Measurements from ENCODE around the gene MESP2. TPM values are rescaled to one million over a fixed set of nuclear protein-coding genes. Genes with fewer than 3 reads are reported as not detected.

MESP2 gene
- polyA plus RNA-seq, 1 donor from 2014 or later: not detected

GRCh38 chr15:89743011-89743410 is 33.1 kb upstream of the MESP2 start:
- no peaks in the 10 kb centered on the region for H4K20me1 ChIP-seq (ENCODE audit: insufficient read depth)
- no peak overlapping the region for H3K4me2 ChIP-seq (ENCODE audit: low read length)
- H3F3A ChIP-seq (ENCODE audit: insufficient read depth, low read length, poor library complexity, severe bottlenecking): no peaks in the 10 kb centered on the region
- no peaks in the 10 kb centered on the region for H3K9me2 ChIP-seq (ENCODE audit: insufficient read depth, low read length)
- no peak overlapping the region for H3K9ac ChIP-seq (ENCODE audit: low read length)
- TF ChIP-seq EP300 (conservative IDR thresholded peaks at IDR 0.05; ENCODE audit: poor library complexity, severe bottlenecking): no peak
- no peak for TF ChIP-seq SMC3 (conservative IDR thresholded peaks at IDR 0.05; ENCODE audit: poor library complexity)
- no peak for TF ChIP-seq REST (IDR thresholded peaks at IDR 0.05; ENCODE audit: borderline replicate concordance)
- TF ChIP-seq CTCF (IDR thresholded peaks at IDR 0.05; ENCODE audit: poor library complexity, severe bottlenecking): no peak
- TF ChIP-seq POLR2AphosphoS5 (IDR thresholded peaks at IDR 0.05): no peak
- no peak for TF ChIP-seq MXI1 (conservative IDR thresholded peaks at IDR 0.05; ENCODE audit: poor library complexity, severe bottlenecking)
- TF ChIP-seq EZH2 (IDR thresholded peaks at IDR 0.05; ENCODE audit: borderline replicate concordance, insufficient read depth, low read length, poor library complexity, severe bottlenecking): no peak
- TF ChIP-seq TAF1 (IDR thresholded peaks at IDR 0.05; ENCODE audit: low read depth): no peak
- TF ChIP-seq RAD21 (conservative IDR thresholded peaks at IDR 0.05): no peak
- no peak overlapping the region for H2AFZ ChIP-seq (ENCODE audit: low read depth, low read length)
- no peaks in the 10 kb centered on the region for H3K79me2 ChIP-seq (replicated peaks; ENCODE audit: insufficient read depth, low read length)
- H3K27ac ChIP-seq (ENCODE audit: low read length): no peak overlapping the region
- no peak overlapping the region for H3K4me3 ChIP-seq (ENCODE audit: low read length)
- peaks cover 18% of the 10 kb centered on the region for H3K27me3 ChIP-seq (ENCODE audit: insufficient read depth, low read depth, low read length)
- no peaks in the 10 kb centered on the region for H3K36me3 ChIP-seq (ENCODE audit: insufficient read depth, low read length)
- no peaks in the 10 kb centered on the region for H3K9me3 ChIP-seq (ENCODE audit: low read length)

- no peaks in the 10 kb centered on the region for H3F3A ChIP-seq (ENCODE audit: insufficient read depth, low read length, poor library complexity, severe bottlenecking)
- H3K9ac ChIP-seq (ENCODE audit: low read length): no peak overlapping the region
- no peaks in the 10 kb centered on the region for H3K9me2 ChIP-seq (ENCODE audit: insufficient read depth, low read length)
- H4K20me1 ChIP-seq (ENCODE audit: insufficient read depth): no peaks in the 10 kb centered on the region
- H3K79me2 ChIP-seq (replicated peaks; ENCODE audit: insufficient read depth, low read length): no peaks in the 10 kb centered on the region
- H3K9me3 ChIP-seq (ENCODE audit: low read length): no peaks in the 10 kb centered on the region
- no peaks in the 10 kb centered on the region for H3K36me3 ChIP-seq (ENCODE audit: insufficient read depth, low read length)
- TF ChIP-seq RAD21 (conservative IDR thresholded peaks at IDR 0.05) (no peak), TAF1 (IDR thresholded peaks at IDR 0.05; ENCODE audit: low read depth) (no peak), MXI1 (conservative IDR thresholded peaks at IDR 0.05; ENCODE audit: poor library complexity, severe bottlenecking) (no peak), EZH2 (IDR thresholded peaks at IDR 0.05; ENCODE audit: borderline replicate concordance, insufficient read depth, low read length, poor library complexity, severe bottlenecking) (no peak), EP300 (conservative IDR thresholded peaks at IDR 0.05; ENCODE audit: poor library complexity, severe bottlenecking) (no peak)
- H3K4me3 ChIP-seq (ENCODE audit: low read length): no peak overlapping the region
- H3K27ac ChIP-seq (ENCODE audit: low read length): no peak overlapping the region
- H3K4me2 ChIP-seq (ENCODE audit: low read length): no peak overlapping the region
- no peak overlapping the region for H2AFZ ChIP-seq (ENCODE audit: low read depth, low read length)
- H3K27me3 ChIP-seq (ENCODE audit: insufficient read depth, low read depth, low read length): peaks cover 24% of the 10 kb centered on the region
Observed at GRCh38 chr15:89743594-89743993, 32.5 kb upstream of the MESP2 start.

All from neural cell (in vitro differentiated cells).